Stimulated activated CD8-positive, alpha-beta memory T cell treated with anti-CD3 and anti-CD28 coated beads, Interleukin-7, amount 100 ng/mL, for 4 hours (primary cell): Measurements from ENCODE around the gene SMAGP.
A peak's percentile ranks its signal among the peaks of the same experiment; 100 is the strongest.
"Not testable (repeated sequence)": the region's sequence is repeated elsewhere in the genome, so short reads cannot be mapped to it uniquely, and the experiment has no call there.

Experiments
- DNase-seq, 2 donors: peaks; one replicate each; pipeline ENCODE4 v3.0.0-alpha.2; 2020; ENCODE audit warnings: low read depth in 2 of 2

SMAGP gene

GRCh38 chr12:51225234-51225633 lies 45.0 kb downstream of the SMAGP start:
- DNase-seq = no peak

- DNase-seq = no peak
Observed at GRCh38 chr12:51224625-51225024, 45.6 kb downstream of the SMAGP start.

- no peak for DNase-seq
Observed at GRCh38 chr12:51222461-51222860, 47.8 kb downstream of the SMAGP start.

GRCh38 chr12:51219857-51220256 lies 50.4 kb downstream of the SMAGP start:
- not testable (repeated sequence) for DNase-seq

- DNase-seq = no peak
Observed at GRCh38 chr12:51219322-51219721, 50.9 kb downstream of the SMAGP start.

DNA sequence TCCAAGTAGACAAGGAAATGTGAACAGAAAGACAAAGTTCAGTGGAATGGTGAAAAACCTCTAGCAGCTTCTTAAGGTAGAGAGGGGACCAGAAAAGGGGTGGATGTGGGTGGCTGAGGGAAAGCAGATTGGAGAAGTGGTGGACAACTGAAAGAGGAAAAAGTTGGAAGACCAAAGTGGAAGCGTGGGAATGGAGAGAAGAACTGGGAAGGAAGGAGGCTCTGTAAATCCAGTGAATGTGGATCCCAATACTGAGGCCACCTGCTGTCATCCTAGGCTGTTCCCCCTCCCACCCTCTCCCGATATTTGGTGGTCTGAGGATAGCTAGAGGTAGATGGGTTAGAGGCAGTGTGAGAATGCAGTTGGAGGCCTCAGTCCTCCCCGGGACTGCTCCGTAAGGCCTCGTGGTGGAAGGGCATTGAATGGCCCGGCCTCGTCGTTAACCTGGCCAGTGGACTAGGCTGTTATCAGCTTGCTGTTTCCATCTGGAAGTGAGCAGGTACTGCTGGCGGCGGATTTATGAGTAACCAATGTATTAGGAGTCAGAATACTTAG lies 51.5 kb downstream of the SMAGP start:
- no peak for DNase-seq

DNA sequence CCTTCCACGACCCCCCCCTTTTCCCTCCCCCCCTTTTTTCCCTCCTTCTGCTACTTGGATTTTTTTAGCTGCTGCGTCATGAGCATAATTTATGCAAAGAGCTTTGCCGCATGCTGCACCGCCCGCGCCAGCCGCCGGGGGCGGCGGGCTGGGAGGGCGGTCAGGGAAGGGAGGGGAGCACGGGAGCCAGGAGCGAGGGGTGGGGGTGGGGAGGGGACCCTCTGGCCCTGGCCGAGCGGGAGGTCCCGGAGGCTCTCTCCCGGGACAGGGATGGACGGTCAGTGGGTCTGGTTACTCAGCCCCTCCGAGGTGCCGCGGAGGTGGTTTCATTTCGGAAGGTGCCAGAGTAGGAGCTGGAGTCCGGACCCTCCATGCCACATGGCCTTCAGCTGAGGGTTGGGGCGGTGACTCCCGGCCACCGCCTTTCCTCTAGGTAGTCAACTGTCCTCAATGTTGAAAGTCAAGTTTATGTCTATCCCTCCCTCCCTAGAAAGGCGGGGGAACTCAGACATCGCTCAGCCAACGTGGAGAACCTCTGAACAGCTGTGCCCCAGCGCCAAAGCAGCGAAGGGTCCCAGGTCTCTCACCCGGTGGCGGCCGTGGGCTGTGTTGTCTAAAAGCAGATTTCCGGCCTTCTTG lies 52.1 kb downstream of the SMAGP start, which contains the start of gene POU6F1:
Gene POU6F1 (minus strand): TSS at position 95 of the 639 bp plus-strand sequence. CDS start 11,226 bp downstream, outside the sequence.
- DNase-seq = peak; percentile 41 to 65

- peak in 1 of 2 donors; percentile 31 for DNase-seq
Observed at GRCh38 chr12:51217133-51217967, 52.9 kb downstream of the SMAGP start.

DNA sequence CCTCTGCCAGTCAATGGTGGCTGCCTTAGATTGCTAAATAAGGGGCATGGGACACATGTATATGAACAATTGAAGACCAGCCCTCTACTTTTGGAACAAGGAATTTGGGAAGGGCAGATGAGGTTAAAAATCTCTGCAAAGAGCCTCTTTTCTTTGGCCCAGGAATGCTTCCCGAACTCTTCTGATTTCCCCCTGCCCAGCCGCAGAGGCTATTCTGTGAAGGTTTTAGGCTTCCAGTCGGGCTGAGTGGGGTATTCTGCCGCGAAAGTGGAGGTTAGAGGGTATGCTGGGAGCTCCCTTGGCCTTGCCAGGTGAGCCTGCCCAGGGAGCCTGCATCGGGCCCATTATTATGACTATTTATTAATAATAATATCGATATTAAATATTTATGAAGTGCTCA lies 53.6 kb downstream of the SMAGP start:
- DNase-seq = no peak

GRCh38 chr12:51214895-51215294 lies 55.3 kb downstream of the SMAGP start:
- no peak for DNase-seq

- no peak for DNase-seq
Observed at GRCh38 chr12:51210690-51211395, 59.4 kb downstream of the SMAGP start.

GRCh38 chr12:51209259-51209658 lies 61.0 kb downstream of the SMAGP start:
- DNase-seq = no peak

DNA sequence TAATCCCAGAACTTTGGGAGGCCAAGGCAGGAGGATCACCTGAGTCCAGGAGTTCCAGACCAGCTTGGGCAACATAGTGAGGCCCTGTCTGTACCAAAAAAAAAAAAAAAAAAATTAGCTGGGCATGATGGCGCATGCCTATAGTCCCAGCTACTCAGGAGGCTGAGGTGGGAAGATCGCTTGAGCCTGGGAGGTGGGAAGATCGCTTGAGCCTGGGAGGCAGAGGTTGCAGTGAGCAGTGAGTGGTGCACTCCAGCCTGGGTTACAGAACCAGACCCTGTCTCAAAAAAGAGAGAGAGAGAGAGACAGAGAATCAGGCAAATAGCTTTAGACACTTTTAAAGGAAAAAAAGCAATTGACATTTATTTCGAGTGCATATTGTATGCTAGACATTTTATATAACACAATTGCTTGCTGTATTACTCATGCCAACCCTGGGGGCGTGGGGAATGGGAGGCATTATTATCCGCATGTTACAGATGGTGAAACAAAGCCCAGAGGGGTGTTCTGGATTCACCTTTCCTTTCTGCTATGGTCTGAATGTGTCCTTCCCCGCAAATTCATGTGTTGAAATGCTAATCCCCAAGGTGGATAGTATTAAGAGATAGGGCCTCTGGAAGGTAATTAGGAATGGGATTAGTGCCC lies 62.1 kb downstream of the SMAGP start:
- DNase-seq = no peak

DNA sequence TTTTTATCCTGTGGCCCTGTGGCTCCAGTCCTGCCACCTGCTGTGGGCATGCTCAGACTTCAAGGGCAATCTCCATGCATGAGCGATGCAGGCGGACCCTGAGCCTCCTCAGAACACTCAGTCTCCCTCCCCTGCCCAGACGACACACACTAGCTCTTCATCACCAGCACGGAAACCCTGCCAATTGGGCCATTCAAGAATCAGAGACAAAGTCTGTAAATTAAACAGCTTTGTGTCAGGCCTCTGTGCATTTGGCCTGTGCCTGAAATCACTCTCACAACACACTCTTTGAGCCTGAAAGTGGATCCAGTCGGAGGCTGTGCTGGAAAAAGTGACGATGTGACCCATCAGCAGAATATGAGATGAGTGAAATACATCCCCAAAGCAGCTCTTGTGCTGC lies 64.9 kb downstream of the SMAGP start:
- DNase-seq = no peak

DNA sequence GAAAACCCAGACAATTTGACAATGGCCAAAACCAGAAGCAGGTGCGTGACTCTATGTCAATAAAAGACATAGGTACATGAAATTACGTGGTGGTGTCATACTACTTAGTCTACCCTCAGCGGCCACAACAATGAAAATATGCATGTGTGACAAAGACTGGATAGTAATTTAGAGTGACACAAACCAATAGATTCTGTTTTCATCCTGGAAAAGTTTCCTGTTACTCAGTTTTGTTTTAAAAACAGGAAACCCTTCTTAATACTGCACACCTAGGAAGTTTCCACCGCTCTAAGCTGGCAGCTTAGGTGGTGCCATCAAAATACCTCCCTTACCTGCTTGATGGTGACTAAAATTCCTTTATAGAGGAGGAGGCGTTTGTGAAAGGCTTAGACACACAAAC lies 67.5 kb downstream of the SMAGP start:
- DNase-seq = no peak

DNA sequence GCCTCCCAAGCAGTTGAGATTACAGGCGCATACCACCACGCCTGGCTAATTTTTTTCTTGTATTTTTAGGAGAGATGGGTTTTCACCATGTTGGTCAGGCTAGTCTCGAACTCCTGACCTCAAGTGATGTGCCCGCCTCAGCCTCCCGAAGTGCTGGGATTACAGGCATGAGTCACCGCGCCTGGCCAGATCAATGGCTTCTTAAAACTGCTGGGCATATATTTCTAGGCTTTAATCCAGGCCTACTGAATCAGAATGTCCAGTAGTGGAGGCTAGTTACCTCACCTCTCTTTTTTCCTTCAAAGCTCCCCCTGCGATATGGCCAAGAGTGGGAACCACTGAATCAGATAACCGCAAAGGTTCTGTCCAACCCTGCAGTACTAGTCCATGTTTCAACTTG lies 69.4 kb downstream of the SMAGP start:
- DNase-seq = no peak

DNA sequence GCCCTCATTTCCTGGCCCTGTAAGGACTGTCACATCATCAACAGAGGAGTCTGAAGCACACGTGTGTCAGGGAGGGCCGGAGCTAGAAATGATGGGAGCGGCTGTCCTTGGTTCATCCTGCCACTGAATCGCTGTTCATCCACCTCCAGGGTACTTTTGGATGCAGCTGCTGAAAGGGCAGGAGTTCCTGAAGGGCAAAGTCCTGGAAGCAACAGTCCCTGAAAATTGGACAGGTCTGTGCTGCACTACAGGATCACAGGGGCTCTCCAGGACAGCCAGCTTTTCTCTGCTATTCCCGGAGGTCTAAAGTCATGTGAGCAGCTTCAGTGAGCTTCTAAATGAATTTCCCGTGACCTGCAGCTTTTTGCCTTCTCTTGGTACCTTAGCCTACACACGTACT lies 70.1 kb downstream of the SMAGP start:
- DNase-seq = no peak

GRCh38 chr12:51199366-51199945 lies 70.8 kb downstream of the SMAGP start:
- no peak for DNase-seq

GRCh38 chr12:51198568-51199365 lies 71.4 kb downstream of the SMAGP start:
- DNase-seq = no peak

- DNase-seq = no peak
Observed at GRCh38 chr12:51197736-51198567, 72.3 kb downstream of the SMAGP start.
